ENCODE measurements around the gene EIF3A. TPM values are rescaled to one million over a fixed set of nuclear protein-coding genes. Genes with fewer than 3 reads are reported as not detected.

The EIF3A gene
- total RNA-seq, 6 experiments from 2014 or later, result 41.6 to 69.5 (median 57.4) TPM

DNA sequence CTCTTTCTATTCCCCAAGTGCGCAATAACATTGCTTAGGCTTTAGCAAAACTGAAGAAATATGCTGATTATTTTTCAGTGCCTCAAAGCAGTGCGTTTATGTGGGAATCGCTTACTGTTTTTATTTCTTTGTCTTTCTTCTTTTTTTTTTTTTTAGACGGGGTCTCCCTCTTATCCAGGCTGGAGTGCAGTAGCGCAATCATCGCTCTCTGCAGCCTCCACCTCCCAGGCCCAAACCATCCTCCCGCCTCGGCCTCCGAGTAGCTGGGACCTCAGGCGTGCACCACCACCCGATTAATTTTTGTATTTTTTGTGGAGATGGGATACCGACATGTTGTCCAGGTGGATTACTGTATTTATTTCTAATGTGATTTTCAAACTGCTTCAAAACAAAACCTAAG lies 24.5 kb upstream of the EIF3A start:
- Histone ChIP-seq H3K27me3 (no peaks in the 10 kb centered on the region), H3K4me3 (peak overlapping the region; percentile 71 to 89 (median 88)), H3K27ac (peak overlapping the region in 1 of 3 donors; percentile 27), H3K36me3 (peaks cover 0 to 20% (median 2%) of the 10 kb centered on the region in 4 donors), H3K9me3 (no peaks in the 10 kb centered on the region), H3K4me1 (peaks cover 0 to 11% (median 0%) of the 10 kb centered on the region in 4 donors)
- WGBS (ENCODE audit: insufficient coverage, low coverage, low lambda C conversion rate, missing lambda C conversion rate), result 91% methylated on average over 9 of the region's 12 CpGs
- TF ChIP-seq CTCF (IDR thresholded peaks at IDR 0.05) (no peak), POLR2A (IDR thresholded peaks at IDR 0.05) (no peak)
- ATAC-seq (no peak), DNase-seq (no peak)
- intact Hi-C loops (cut with DNase I), result no loop called here

- ATAC-seq, result peak; percentile 20 to 41 (median 32)
- Histone ChIP-seq H3K4me1 (peaks cover 0 to 11% (median 0%) of the 10 kb centered on the region in 4 donors), H3K27ac (peak overlapping the region; percentile 27 to 63 (median 43)), H3K27me3 (no peaks in the 10 kb centered on the region), H3K36me3 (peaks cover 0 to 17% (median 2%) of the 10 kb centered on the region in 4 donors), H3K9me3 (no peaks in the 10 kb centered on the region), H3K4me3 (peak overlapping the region; percentile 71 to 89 (median 88))
- intact Hi-C loops (cut with DNase I), result no loop called here
- TF ChIP-seq POLR2A (IDR thresholded peaks at IDR 0.05) (no peak), CTCF (IDR thresholded peaks at IDR 0.05) (no peak)
- WGBS (ENCODE audit: insufficient coverage, low coverage, low lambda C conversion rate, missing lambda C conversion rate), result 1% methylated on average over 8 of the region's 22 CpGs
- DNase-seq, result peak; percentile 40 to 60 (median 57)
These were observed 24.0 kb upstream of the EIF3A start for GRCh38 chr10:119104654-119105015.

DNA sequence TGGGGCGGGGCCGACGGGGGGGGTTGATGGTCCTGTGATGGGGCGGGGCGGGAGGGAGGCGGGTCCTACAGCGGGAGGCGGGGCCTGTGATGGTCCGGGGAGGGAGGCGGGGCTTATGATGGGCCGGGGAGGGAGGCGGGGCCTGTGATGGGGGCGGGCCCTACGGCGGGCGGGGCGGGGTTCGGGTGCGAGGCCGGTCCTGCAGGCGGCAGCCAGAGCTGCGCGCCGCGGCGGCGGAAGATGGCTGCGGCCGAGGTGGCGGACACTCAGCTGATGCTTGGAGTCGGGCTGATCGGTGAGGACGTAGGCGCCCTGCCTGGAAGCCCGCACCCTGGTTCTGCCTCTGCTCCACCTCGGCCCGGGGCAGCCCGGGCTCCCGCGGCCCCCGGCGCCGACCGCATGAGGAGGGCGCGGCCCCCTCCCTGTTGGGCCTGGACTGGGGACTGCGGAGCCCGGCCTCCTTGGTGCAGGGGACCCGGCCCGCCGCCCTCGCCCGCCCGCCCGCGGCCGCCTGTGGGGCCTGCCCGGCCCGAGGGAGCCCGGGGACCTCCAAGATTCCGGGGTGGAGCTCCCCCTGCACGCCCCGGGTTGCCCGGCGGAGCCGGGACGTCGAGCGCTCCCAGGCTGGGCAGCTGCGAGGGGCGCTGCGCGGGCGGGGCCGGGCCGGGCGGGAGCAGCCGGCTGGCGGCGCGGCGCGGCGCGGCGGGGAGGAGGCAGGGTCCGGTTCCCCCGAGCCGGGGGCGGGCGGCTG lies 23.5 kb upstream of the EIF3A start, which contains the start of gene DENND10:
TSS of gene DENND10 (plus strand) at position 211 of the 751 bp plus-strand sequence. CDS start at position 241, 30 bp downstream.
- peak within 1 kb of the TSS; percentile 71 to 89 (median 88) for H3K4me3 ChIP-seq
- peaks cover 0 to 11% (median 0%) of the 10 kb centered on the region in 4 donors for H3K4me1 ChIP-seq
- DNase-seq (peak; percentile 89), ATAC-seq (peak; percentile 94 to 97 (median 96))
- 1% methylated on average over 25 of the region's 91 CpGs for WGBS (ENCODE audit: insufficient coverage, low coverage, low lambda C conversion rate, missing lambda C conversion rate)
- TF ChIP-seq CTCF (IDR thresholded peaks at IDR 0.05) (no peak), POLR2A (IDR thresholded peaks at IDR 0.05) (peak; percentile 84)
- H3K27ac ChIP-seq, result peak within 1 kb of the TSS; percentile 43 to 63 (median 60)
- no peaks in the 10 kb centered on the region for H3K27me3 ChIP-seq
- intact Hi-C loops (cut with DNase I), result no loop called here
- peaks cover 0 to 12% (median 2%) of the 10 kb centered on the region in 4 donors for H3K36me3 ChIP-seq
- H3K9me3 ChIP-seq, result no peaks in the 10 kb centered on the region

DNA sequence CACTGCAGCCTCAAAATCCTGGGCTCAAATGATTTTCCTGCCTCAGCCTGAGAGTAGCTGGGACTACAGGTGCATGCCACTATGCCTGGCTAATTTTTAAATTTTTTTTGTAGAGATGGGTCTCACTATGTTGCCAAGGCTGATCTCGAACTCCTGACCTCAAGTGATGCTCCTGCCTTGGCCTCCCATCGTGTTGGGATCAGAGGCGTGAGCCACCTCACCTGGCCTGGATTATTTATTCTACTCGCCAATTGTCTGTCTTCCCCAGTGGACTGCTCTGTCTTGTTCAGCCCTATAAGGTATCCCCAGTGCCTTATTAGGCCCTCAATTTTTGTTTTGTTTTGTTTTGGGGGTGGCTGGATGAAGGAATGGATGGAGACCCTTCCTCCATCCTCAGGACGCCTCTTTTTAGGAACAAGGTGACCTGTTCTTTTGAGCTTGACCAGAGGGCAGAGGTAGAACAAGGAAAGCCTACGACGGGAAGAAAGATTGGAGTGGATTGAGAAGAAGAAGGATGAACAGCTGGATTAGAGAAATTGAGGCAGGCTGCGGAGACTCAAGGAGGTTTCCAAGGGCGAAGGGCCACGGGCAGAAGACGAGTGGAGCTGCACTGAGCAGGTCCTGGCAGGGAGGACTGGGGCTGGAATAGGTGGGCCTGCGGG lies 22.8 kb upstream of the EIF3A start:
- H3K4me1 ChIP-seq, result peaks cover 0 to 11% (median 0%) of the 10 kb centered on the region in 4 donors
- TF ChIP-seq CTCF (IDR thresholded peaks at IDR 0.05), result no peak
- no peak for TF ChIP-seq POLR2A (IDR thresholded peaks at IDR 0.05)
- intact Hi-C loops (cut with DNase I), result no loop called here
- no peak overlapping the region for H3K27ac ChIP-seq
- H3K4me3 ChIP-seq, result no peak overlapping the region
- ATAC-seq (no peak), DNase-seq (no peak)
- H3K27me3 ChIP-seq, result no peaks in the 10 kb centered on the region
- H3K9me3 ChIP-seq, result no peaks in the 10 kb centered on the region
- peaks cover 0 to 5% (median 0%) of the 10 kb centered on the region in 4 donors for H3K36me3 ChIP-seq
- 42% methylated on average over 8 of the region's 12 CpGs for WGBS (ENCODE audit: insufficient coverage, low coverage, low lambda C conversion rate, missing lambda C conversion rate)
